GM10248 (cell line): Measurements from ENCODE around the gene SREBF1.

Source experiments
- CTCF ChIA-PET: fragments of 300-600 bp; sonication (Branson Sonifier 250); formaldehyde crosslinking; extraction: SDS; loops from one replicate; lab custom pipeline; 2021; ENCODE audit warnings: antibody characterized with exemption; lab: Yijun Ruan, JAX
- POLR2A ChIA-PET: fragments of 350-650 bp; sonication (Branson Sonifier 250); formaldehyde crosslinking; extraction: SDS; loops from one replicate; lab custom pipeline; 2020; ENCODE audit warnings: antibody characterized with exemption; lab: Yijun Ruan, JAX
- DNase-seq: peaks from one replicate; pipeline ENCODE4 v3.0.0; 2012; ENCODE audit errors: extremely low spot score
- TF ChIP-seq, protein P1 (sequence below): IDR thresholded peaks from 2 replicates; pipeline ENCODE4 v1.5.1; 2012; ENCODE audit warnings: mild to moderate bottlenecking, low read depth; ENCODE audit errors: extremely low read depth, missing control alignments, control extremely low read depth

SREBF1 gene

DNA sequence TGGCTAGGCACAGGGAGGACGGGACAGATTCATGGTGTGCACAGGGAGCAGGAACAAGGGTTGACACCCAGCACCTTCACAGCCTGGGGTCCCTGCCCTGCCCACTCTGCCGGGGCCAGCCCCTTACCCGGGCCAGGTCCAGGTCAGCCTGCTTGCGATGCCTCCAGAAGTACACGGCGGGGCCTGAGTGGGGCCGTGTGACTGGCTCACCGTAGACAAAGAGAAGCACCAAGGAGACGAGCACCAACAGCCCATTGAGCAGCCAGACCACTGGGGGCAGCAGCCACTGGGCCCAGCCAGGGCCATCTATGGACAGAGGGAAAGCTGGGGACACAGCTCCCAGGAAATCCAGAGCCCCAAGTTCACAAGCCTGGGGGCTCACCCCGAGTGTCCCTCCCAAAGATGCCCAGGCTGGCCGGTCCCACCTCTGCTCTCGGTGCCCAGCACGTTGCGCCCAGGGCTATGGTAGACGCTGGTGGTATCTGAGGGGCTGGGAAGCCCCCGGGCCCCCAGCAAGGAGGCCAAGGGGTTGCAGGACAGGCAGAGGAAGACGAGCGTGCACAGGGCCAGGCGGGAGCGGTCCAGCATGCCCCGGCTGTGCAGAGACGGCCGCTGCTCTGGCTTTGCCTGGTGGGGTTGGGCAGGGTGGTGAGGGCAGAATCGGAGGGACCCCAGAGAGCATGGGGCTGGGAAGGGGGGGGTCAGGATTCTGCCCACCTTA is 19.8 kb downstream of the SREBF1 start:
- CTCF ChIA-PET, result no interaction called here

DNA sequence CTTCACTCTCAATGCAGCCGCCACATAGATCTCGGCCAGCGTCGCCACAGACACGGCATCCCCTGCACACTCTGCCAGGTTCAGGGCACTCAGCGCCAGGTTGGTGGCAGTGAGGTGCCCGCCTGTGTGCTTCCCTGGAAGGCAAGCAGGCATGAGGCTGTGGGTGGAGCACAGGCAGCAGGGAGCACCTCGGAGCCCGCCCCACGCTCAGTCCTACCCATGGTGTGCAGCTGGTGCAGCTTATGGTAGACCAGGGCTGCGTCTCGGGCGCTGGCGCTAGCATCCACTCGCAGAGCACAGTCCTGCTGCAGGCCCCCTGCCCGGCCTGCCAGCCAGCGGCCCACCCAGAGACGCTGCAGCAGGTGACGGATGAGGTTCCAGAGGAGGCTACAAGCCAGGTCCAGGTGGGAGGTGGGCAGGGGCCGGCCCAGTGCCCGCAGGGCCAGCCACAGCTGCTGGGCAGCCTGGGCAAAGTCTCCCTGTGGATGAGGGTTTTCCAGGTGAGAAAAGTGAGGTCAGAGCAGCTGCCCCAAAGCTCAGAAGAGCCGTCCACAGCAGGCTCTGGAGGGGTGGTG is 20.5 kb downstream of the SREBF1 start:
- CTCF ChIA-PET, result no interaction called here
- no peak for DNase-seq
- TF ChIP-seq, protein P1, sequence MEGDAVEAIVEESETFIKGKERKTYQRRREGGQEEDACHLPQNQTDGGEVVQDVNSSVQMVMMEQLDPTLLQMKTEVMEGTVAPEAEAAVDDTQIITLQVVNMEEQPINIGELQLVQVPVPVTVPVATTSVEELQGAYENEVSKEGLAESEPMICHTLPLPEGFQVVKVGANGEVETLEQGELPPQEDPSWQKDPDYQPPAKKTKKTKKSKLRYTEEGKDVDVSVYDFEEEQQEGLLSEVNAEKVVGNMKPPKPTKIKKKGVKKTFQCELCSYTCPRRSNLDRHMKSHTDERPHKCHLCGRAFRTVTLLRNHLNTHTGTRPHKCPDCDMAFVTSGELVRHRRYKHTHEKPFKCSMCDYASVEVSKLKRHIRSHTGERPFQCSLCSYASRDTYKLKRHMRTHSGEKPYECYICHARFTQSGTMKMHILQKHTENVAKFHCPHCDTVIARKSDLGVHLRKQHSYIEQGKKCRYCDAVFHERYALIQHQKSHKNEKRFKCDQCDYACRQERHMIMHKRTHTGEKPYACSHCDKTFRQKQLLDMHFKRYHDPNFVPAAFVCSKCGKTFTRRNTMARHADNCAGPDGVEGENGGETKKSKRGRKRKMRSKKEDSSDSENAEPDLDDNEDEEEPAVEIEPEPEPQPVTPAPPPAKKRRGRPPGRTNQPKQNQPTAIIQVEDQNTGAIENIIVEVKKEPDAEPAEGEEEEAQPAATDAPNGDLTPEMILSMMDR, result no peak
- POLR2A ChIA-PET, result interaction anchor here (1.0 kb wide), 1 partner anchor 20 kb away, joined by 5 read pairs; the partner anchor contains the start of gene SREBF1

More for the DNA sequence above, 19.8 kb downstream of the SREBF1 start:
- TF ChIP-seq, protein P1, result no peak
- DNase-seq, result no peak
- POLR2A ChIA-PET, result no interaction called here

DNA sequence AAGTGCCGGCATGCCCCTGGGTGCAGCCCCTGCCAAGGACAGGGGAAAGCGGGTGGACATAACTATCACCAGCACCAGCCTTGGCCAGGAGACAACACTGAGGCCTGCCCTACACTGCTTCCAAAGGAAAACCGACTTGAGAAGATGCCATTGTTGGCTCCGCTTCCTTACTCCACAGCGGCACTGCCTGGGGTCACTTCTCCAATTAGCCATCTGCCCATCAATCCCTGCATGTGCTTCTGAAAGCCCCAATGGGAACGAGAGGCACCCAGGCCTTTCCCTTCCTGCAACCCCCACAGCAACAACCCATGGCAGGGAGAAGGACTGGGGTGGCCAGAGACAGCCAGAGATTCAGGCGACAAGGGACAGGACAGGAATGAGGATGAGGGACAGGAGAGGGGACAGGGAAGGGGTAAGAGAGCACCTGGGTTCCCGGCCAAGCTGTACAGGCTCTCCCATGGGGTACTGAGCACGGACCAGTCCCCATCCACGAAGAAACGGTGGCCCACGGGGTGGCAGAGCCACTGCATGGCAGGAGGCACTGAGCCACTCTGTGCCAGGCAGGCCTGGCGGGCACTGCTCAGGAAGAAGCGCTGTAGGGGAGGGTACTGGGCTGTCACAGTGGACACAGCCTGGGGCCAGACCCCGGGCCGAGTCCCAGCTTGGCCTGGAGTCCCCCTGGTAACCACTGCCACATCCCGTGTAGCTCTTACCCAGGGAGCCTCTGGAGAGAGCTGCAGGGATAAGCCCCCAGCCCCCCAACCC is 21.2 kb downstream of the SREBF1 start:
- ChIA-PET CTCF (interaction anchor here (1.2 to 7.7 kb wide), 5 partner anchors 11 to 104 kb away, joined by 3 to 93 read pairs (median 4); no protein-coding TSS in a partner anchor), POLR2A (interaction anchor here (1.0 kb wide), 1 partner anchor 21 kb away, joined by 5 read pairs; the partner anchor contains the start of gene SREBF1)
- TF ChIP-seq, protein P1, result no peak
- DNase-seq, result no peak

DNA sequence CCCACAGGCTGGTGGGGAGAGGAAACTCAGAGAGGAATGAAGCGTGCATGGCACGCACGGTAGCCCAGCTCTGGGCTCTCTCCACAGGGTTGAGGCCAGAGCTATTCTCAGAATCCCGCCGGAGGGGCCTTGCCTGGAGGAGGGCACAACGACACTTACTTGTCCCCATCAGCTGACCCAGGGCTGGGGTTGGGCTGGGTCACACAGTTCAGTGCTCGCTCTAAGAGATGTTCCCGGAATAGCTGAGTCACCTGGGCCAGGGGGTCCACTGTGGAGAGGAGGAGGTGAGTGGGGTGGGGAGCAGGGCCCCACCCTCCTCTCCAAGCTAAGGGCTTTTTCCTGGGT is 21.8 kb downstream of the SREBF1 start:
- TF ChIP-seq, protein P1, result no peak
- CTCF ChIA-PET, result interaction anchor here (1.2 to 7.7 kb wide), 7 partner anchors 10 to 104 kb away, joined by 3 to 93 read pairs (median 9); partner anchors contain the start of gene SREBF1
- POLR2A ChIA-PET, result no interaction called here
- no peak for DNase-seq

DNA sequence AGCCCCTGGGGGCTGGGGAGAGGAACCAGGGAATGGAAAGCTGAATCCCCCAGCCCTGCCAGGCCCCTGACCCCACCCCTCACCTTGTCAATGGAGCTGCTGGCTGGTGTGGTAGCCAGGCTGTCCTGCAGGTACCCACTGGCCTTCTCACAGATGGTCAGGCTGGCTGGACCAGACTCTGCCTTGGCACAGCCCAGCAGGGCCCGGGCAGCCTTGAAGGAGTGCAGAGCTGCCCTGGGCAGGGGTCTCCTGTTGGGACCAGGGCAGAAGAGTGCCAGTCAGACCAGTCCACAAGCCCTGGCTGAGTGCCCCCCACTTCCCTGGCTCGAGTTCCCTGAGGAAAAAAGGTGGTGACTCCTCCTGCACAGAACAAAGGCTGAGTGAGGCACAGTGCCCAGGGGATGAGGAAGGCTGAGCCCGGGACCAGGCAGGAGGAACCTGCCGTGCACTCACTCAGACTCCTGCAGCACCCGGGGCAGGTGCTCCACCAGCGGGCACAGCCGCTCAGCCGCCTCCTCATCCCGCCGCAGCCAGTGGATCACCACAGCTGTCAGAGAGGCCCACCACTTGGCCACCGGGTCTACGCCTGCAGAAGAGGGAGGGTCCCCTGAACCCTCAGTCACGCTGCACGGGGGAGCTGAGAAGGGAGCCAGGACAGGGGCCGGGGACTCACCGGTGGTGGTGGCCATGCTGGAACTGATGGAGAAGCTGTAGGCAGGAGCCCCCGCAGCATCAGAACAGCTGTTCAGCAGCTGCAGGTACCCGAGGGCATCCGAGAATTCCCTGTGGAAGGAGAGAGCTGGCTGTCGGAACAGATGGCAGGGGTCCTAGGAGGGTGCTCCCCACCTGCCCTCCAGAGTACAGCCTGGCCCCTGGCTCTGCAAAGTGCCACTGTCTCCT is 22.4 kb downstream of the SREBF1 start:
- TF ChIP-seq, protein P1, result no peak
- DNase-seq, result no peak
- CTCF ChIA-PET, result interaction anchor here (1.2 to 7.7 kb wide), 9 partner anchors 8 to 219 kb away, joined by 3 to 93 read pairs (median 14); partner anchors contain the start of gene SREBF1
- POLR2A ChIA-PET, result no interaction called here

DNA sequence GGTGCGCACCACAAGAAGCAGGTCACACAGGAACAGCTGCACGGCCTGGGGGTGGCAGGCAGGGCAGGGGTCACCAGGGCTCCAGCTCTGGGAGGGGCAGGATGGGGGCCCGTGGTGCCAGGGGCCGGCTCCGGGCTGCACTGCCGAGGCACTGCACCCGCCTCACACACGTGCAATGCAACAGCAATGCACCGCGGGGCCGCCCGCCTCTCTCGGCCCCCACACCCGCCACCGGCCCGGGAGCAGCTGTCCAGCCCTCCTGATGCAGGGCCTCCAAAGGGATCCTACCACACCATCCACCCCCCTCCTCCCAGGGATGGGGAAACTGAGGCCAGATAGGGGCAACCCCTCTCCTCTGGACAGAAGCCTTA is 23.1 kb downstream of the SREBF1 start:
- DNase-seq, result no peak
- ChIA-PET POLR2A (no interaction called here), CTCF (interaction anchor here (1.1 to 7.7 kb wide), 11 partner anchors 9 to 220 kb away, joined by 4 to 93 read pairs (median 16); partner anchors contain the start of gene SREBF1)
- TF ChIP-seq, protein P1, result no peak
